Stimulated activated CD8-positive, alpha-beta memory T cell treated with anti-CD3 and anti-CD28 coated beads, Interleukin-15, amount 100 ng/mL, for 48 hours (primary cell): ENCODE data around the gene DEFB132.

Experiments
- DNase-seq, 2 donors: peaks; one replicate each; pipeline ENCODE4 v3.0.0-alpha.2; 2020; ENCODE audit warnings: low read depth in 2 of 2

Gene DEFB132

GRCh38 chr20:263701-264100, 6.2 kb downstream of the DEFB132 start:
- no peak for DNase-seq

- peak; percentile 78 to 81 for DNase-seq
Observed at GRCh38 chr20:266596-267562, 9.4 kb downstream of the DEFB132 start.

- DNase-seq = no peak
Observed at GRCh38 chr20:270517-270916, 13.0 kb downstream of the DEFB132 start.

GRCh38 chr20:271069-271468, 13.5 kb downstream of the DEFB132 start:
- DNase-seq = no peak

GRCh38 chr20:271528-271927, 14.0 kb downstream of the DEFB132 start:
- no peak for DNase-seq

- DNase-seq = no peak
Observed at GRCh38 chr20:272718-273117, 15.2 kb downstream of the DEFB132 start.

GRCh38 chr20:273884-274283, 16.4 kb downstream of the DEFB132 start:
- DNase-seq = no peak

- DNase-seq = no peak
Observed at GRCh38 chr20:275791-276190, 18.3 kb downstream of the DEFB132 start.

GRCh38 chr20:276620-277495, 19.3 kb downstream of the DEFB132 start:
- DNase-seq = no peak

- no peak for DNase-seq
Observed at GRCh38 chr20:277496-277781, 19.9 kb downstream of the DEFB132 start.

GRCh38 chr20:278181-278580, 20.7 kb downstream of the DEFB132 start:
- no peak for DNase-seq

- DNase-seq = no peak
Observed at GRCh38 chr20:278607-279571, 21.4 kb downstream of the DEFB132 start.

- DNase-seq = no peak
Observed at GRCh38 chr20:284172-284571, 26.6 kb downstream of the DEFB132 start.

GRCh38 chr20:286508-286907, 29.0 kb downstream of the DEFB132 start:
- no peak for DNase-seq

- DNase-seq = no peak
Observed at GRCh38 chr20:288956-289692, 31.6 kb downstream of the DEFB132 start.

GRCh38 chr20:289693-290083, 32.2 kb downstream of the DEFB132 start:
- DNase-seq = no peak

GRCh38 chr20:290084-290831, 32.7 kb downstream of the DEFB132 start, which contains the start of gene C20orf96:
TSS of gene C20orf96 (minus strand) at chr20:290750. CDS start at chr20:290610, 140 bp downstream.
- DNase-seq = peak; percentile 81 to 84

GRCh38 chr20:294602-295001, 37.1 kb downstream of the DEFB132 start:
- DNase-seq = no peak

GRCh38 chr20:295804-296203, 38.3 kb downstream of the DEFB132 start:
- no peak for DNase-seq
